Right lobe of liver (tissue), 4 donors: Measurements from ENCODE around the gene IRF2BP2.

Experiments used
- CTCF ChIP-seq, 4 donors: fragments of 200-600 bp in 3 of 4; fragments of 450-650 bp in 1 of 4; IDR thresholded peaks; one replicate each; pipeline versions ENCODE4 v1.5.1 to v1.8.0; 2016 to 2022; ENCODE audit warnings: antibody characterized with exemption in 4 of 4, mild to moderate bottlenecking in 2 of 4
- POLR2A ChIP-seq: fragments of 450-650 bp; IDR thresholded peaks from one replicate; pipeline ENCODE4 v1.6.1; 2017; ENCODE audit warnings: antibody characterized with exemption, mild to moderate bottlenecking
- donor health status: DM: no; HTN: no; CAD: no.
- donor health status: DM: no; HTN: no; CAD: no.
- donor health status: DM: no; HTN: yes; CAD: no.

- no peak for TF ChIP-seq CTCF (IDR thresholded peaks at IDR 0.05)
- no peak for TF ChIP-seq POLR2A
These were observed 37.8 kb upstream of the IRF2BP2 start for GRCh38 chr1:234647758-234648157.
